Caco-2 (cell line): ENCODE data around the gene SRGAP3. TPM values are rescaled to one million over a fixed set of nuclear protein-coding genes. Genes with fewer than 3 reads are reported as not detected.
"Not testable (repeated sequence)": the region's sequence is repeated elsewhere in the genome, so short reads cannot be mapped to it uniquely, and the experiment has no call there.

Source experiments
- BruUV-seq: library from RNA; stranded (reverse); fragments of 400-500 nt; replicated peaks from 2 replicates; lab custom pipeline; 2021; lab: Mats Ljungman, UMichigan
- CTCF ChIA-PET: fragments of 300-600 bp; sonication (Branson Sonifier 250); formaldehyde crosslinking; loops from one replicate; lab custom pipeline; 2022; ENCODE audit warnings: antibody characterized with exemption; lab: Charles Lee
- POLR2A ChIA-PET: fragments of 300-600 bp; sonication (Branson Sonifier 250); formaldehyde crosslinking; loops from one replicate; lab custom pipeline; 2022; ENCODE audit warnings: antibody characterized with exemption; lab: Charles Lee
- DNase-seq, 2 experiments: peaks; one replicate each; pipeline versions ENCODE4 v3.0.0 to v3.0.0-alpha.2; 2020 to 2022
- H3K27me3 ChIP-seq: replicated peaks from 2 replicates; pipeline ENCODE4 v1.6.0; 2011; ENCODE audit warnings: low read length; ENCODE audit not compliant: control insufficient read depth, insufficient read depth
- H3K36me3 ChIP-seq: 2 replicates; pipeline ENCODE4 v1.5.1; 2011; ENCODE audit warnings: low read length; ENCODE audit not compliant: control insufficient read depth, insufficient read depth
- H3K4me1 ChIP-seq: fragments of 250-450 bp; sonication (Bioruptor Pico); 2 replicates; pipeline ENCODE4 v1.5.1; 2020; ENCODE audit warnings: mild to moderate bottlenecking
- H3K4me3 ChIP-seq: 2 replicates; pipeline ENCODE4 v1.5.1; 2011; ENCODE audit warnings: low read depth, mild to moderate bottlenecking, control low read depth, low read length
- H3K9me3 ChIP-seq: fragments of 250-450 bp; sonication (Bioruptor Pico); 2 replicates; pipeline ENCODE4 v1.5.1; 2020; ENCODE audit warnings: mild to moderate bottlenecking, moderate library complexity
- H3K27ac Mint-ChIP-seq: one replicate; pipeline ENCODE4 v1.8.0; 2022; ENCODE audit warnings: mixed read lengths; ENCODE audit not compliant: unreplicated experiment
- H3K27me3 Mint-ChIP-seq: one replicate; pipeline ENCODE4 v1.8.0; 2022; ENCODE audit warnings: mixed read lengths; ENCODE audit not compliant: insufficient read depth, unreplicated experiment
- H3K36me3 Mint-ChIP-seq: one replicate; pipeline ENCODE4 v1.8.0; 2022; ENCODE audit warnings: mild to moderate bottlenecking, mixed read lengths; ENCODE audit not compliant: insufficient read depth, unreplicated experiment
- H3K4me1 Mint-ChIP-seq: one replicate; pipeline ENCODE4 v1.8.0; 2022; ENCODE audit warnings: low read depth, mixed read lengths; ENCODE audit not compliant: unreplicated experiment
- H3K4me3 Mint-ChIP-seq: one replicate; pipeline ENCODE4 v1.8.0; 2022; ENCODE audit warnings: mild to moderate bottlenecking, moderate library complexity, mixed read lengths; ENCODE audit not compliant: unreplicated experiment
- H3K9me3 Mint-ChIP-seq: one replicate; pipeline ENCODE4 v1.8.0; 2022; ENCODE audit warnings: mixed read lengths; ENCODE audit not compliant: unreplicated experiment
- intact Hi-C: fragments of 100-400 bp; cut with micrococcal nuclease; formaldehyde crosslinking; loops from one replicate; pipeline ENCODE4 v1.10.0; 2022; ENCODE audit not compliant: unreplicated experiment
- total RNA-seq: library from RNA; stranded (reverse); gene quantifications from 2 replicates; pipeline ENCODE4 v1.2.3, GENCODE V29; 2022
- TF ChIP-seq, protein P1 (sequence below), 2 experiments: fragments of 200-600 bp in 1 of 2; IDR thresholded peaks; 1 replicate in 1 of 2; 2 replicates in 1 of 2; pipeline versions ENCODE4 v1.5.1 to v1.8.0; 2011 to 2022; ENCODE audit warnings: antibody characterized with exemption in 1 of 2, control low read depth in 1 of 2, inconsistent platforms in 1 of 2, low read depth in 1 of 2, low read length in 1 of 2, mild to moderate bottlenecking in 1 of 2, moderate library complexity in 1 of 2; ENCODE audit not compliant: insufficient read depth in 1 of 2, severe bottlenecking in 1 of 2, unreplicated experiment in 1 of 2

SRGAP3 gene
- total RNA-seq, 1 experiment from 2014 or later: 1.3 TPM

DNA sequence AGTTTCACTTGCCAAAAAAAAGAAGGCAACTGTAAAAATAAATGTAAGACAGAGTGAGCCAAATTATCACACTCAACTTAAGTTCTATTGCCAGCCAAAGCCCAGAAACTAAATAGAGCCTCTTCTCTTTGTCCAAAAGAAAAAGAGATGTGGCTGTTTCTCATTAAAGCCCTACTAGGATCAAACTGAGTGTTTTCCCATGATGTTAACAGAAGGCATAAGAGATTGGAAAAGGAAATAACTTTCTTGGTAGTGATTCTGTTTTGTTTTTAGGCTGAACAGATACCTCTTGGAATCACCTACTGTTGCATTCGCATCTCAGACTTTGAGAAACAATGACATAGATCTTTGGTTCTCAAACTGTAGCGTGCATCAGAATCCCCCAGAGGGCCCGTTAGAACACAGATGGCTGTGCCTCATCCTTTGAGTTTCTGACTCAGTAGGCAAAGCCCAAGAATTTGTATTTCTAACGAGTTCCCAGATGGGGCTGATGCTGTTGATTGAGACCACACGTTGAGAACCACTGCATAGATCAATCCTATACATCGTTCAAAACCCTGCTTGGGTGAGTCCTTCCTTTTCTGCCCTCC is 42.5 kb upstream of the SRGAP3 start:
- CTCF ChIA-PET: no interaction called here
- no peak for DNase-seq
- Mint-ChIP-seq H3K36me3 (no peaks in the 10 kb centered on the region), H3K27me3 (peaks cover 13% of the 10 kb centered on the region), H3K4me3 (no peak overlapping the region), H3K9me3 (no peaks in the 10 kb centered on the region), H3K4me1 (no peaks in the 10 kb centered on the region), H3K27ac (no peak overlapping the region)
- BruUV-seq: no TSS peak
- no peaks in the 10 kb centered on the region for H3K27me3 ChIP-seq
- no peaks in the 10 kb centered on the region for H3K9me3 ChIP-seq
- POLR2A ChIA-PET: no interaction called here
- H3K4me1 ChIP-seq: no peaks in the 10 kb centered on the region
- TF ChIP-seq, protein P1, sequence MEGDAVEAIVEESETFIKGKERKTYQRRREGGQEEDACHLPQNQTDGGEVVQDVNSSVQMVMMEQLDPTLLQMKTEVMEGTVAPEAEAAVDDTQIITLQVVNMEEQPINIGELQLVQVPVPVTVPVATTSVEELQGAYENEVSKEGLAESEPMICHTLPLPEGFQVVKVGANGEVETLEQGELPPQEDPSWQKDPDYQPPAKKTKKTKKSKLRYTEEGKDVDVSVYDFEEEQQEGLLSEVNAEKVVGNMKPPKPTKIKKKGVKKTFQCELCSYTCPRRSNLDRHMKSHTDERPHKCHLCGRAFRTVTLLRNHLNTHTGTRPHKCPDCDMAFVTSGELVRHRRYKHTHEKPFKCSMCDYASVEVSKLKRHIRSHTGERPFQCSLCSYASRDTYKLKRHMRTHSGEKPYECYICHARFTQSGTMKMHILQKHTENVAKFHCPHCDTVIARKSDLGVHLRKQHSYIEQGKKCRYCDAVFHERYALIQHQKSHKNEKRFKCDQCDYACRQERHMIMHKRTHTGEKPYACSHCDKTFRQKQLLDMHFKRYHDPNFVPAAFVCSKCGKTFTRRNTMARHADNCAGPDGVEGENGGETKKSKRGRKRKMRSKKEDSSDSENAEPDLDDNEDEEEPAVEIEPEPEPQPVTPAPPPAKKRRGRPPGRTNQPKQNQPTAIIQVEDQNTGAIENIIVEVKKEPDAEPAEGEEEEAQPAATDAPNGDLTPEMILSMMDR (IDR thresholded peaks at IDR 0.05; ENCODE audit: insufficient read depth in 1 of 2, low read depth in 1 of 2, low read length in 1 of 2, severe bottlenecking in 1 of 2, unreplicated experiment in 1 of 2): no peak
- H3K4me3 ChIP-seq: no peak overlapping the region
- intact Hi-C loops: no loop called here
- H3K36me3 ChIP-seq: no peaks in the 10 kb centered on the region

DNA sequence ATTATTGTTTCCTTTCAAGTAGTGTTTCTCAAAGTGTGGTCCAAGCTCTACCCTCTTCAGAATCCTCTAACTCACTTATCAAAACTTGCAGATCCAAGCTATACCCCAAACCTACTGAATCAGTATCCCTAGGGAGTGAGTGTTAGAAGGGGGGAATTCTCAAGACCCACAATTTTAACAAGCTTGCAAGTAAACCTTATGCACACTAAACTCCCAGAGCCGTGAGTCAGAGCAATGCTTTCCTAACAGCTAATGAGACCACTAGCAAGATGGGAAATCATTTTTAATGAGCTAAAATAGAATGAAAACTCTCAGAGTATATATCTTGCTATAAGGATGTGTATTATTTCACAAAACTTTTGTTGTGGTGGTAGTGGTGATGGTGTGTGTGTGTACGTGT is 41.1 kb upstream of the SRGAP3 start:
- Mint-ChIP-seq H3K36me3 (no peaks in the 10 kb centered on the region), H3K27me3 (peaks cover 13% of the 10 kb centered on the region), H3K4me1 (no peaks in the 10 kb centered on the region), H3K27ac (no peak overlapping the region), H3K4me3 (no peak overlapping the region), H3K9me3 (no peaks in the 10 kb centered on the region)
- no peaks in the 10 kb centered on the region for H3K27me3 ChIP-seq
- CTCF ChIA-PET: no interaction called here
- no TSS peak for BruUV-seq
- POLR2A ChIA-PET: no interaction called here
- no peaks in the 10 kb centered on the region for H3K36me3 ChIP-seq
- TF ChIP-seq, protein P1 (IDR thresholded peaks at IDR 0.05; ENCODE audit: insufficient read depth in 1 of 2, low read depth in 1 of 2, low read length in 1 of 2, severe bottlenecking in 1 of 2, unreplicated experiment in 1 of 2): no peak
- no peaks in the 10 kb centered on the region for H3K4me1 ChIP-seq
- no peak for DNase-seq
- H3K4me3 ChIP-seq: no peak overlapping the region
- intact Hi-C loops: no loop called here
- H3K9me3 ChIP-seq: no peaks in the 10 kb centered on the region

DNA sequence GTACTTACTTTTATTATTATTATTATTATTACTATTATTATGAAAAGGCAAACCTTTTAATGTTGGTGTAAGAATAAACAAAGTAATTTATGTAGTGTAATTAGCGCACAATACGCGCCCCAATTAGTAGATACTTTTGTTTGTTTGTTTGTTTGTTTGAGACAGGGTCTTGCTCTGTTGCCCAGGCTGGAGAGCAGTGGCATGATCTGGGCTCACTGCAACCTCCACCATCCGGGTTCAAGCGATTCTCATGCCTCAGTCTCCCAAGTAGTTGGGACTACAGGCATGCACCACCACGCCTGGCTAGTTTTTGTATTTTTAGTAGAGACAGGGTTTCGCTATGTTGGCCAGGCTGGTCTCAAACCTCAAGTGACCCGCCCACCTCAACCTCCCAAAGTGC is 32.1 kb upstream of the SRGAP3 start:
- not testable (repeated sequence) for H3K36me3 Mint-ChIP-seq, H3K36me3 ChIP-seq

More for the DNA sequence above, 32.1 kb upstream of the SRGAP3 start:
- BruUV-seq, H3K4me3 Mint-ChIP-seq, H3K27me3 ChIP-seq, CTCF ChIA-PET, intact Hi-C loops, H3K4me1 ChIP-seq, H3K27ac Mint-ChIP-seq, H3K9me3 ChIP-seq, H3K4me1 Mint-ChIP-seq, DNase-seq, H3K4me3 ChIP-seq, POLR2A ChIA-PET, H3K27me3 Mint-ChIP-seq, H3K9me3 Mint-ChIP-seq: not testable (repeated sequence)
